Ovary (tissue), 9 donors: ENCODE measurements around the gene PKN3. TPM values are rescaled to one million over a fixed set of nuclear protein-coding genes. Genes with fewer than 3 reads are reported as not detected.
A peak's percentile ranks its signal among the peaks of the same experiment; 100 is the strongest.
"Not testable (repeated sequence)": the region's sequence is repeated elsewhere in the genome, so short reads cannot be mapped to it uniquely, and the experiment has no call there.

ENCODE experiments used
- DNase-seq, 5 donors: peaks; one replicate each; pipeline ENCODE4 v3.0.0-alpha.2; 2019 to 2020
- H3K27ac ChIP-seq, 2 donors: fragments of 200-600 bp; one replicate each; pipeline versions ENCODE4 v1.5.1 to v1.8.0; 2019 to 2022
- H3K27me3 ChIP-seq: fragments of 200-600 bp; one replicate; pipeline ENCODE4 v1.8.0; 2022
- H3K36me3 ChIP-seq: fragments of 200-600 bp; sonication (generic); one replicate; pipeline ENCODE4 v1.5.1; 2019
- H3K4me1 ChIP-seq: one replicate; pipeline ENCODE4 v1.8.1; 2013; ENCODE audit warnings: mild to moderate bottlenecking, moderate library complexity; ENCODE audit not compliant: insufficient read depth
- H3K4me3 ChIP-seq: fragments of 200-600 bp; sonication (generic); one replicate; pipeline ENCODE4 v1.5.1; 2017
- H3K9me3 ChIP-seq, 2 donors: fragments of 200-600 bp in 1 of 2; sonication (generic) in 1 of 2; one replicate each; pipeline versions ENCODE4 v1.5.1 to v1.8.1; 2013 to 2019; ENCODE audit warnings: mild to moderate bottlenecking in 1 of 2, moderate library complexity in 1 of 2
- EP300 ChIP-seq: sonication (generic); formaldehyde crosslinking; IDR thresholded peaks from one replicate; pipeline ENCODE4 v1.6.1; 2017; ENCODE audit warnings: antibody characterized with exemption
- POLR2A ChIP-seq: fragments of 450-650 bp; IDR thresholded peaks from one replicate; pipeline ENCODE4 v1.6.1; 2017; ENCODE audit warnings: antibody characterized with exemption, mild to moderate bottlenecking, moderate library complexity
- WGBS, 3 donors: extraction: QIAGEN DNeasy Blood & Tissue Kit in 1 of 3; methylation state at CpG; one replicate each; pipeline versions ENCODE4 v1.1.5 to v1.1.7; 2013 to 2017; 5-methylcytosine and 5-hydroxymethylcytosine counted together
- intact Hi-C, 4 donors: fragments of 100-400 bp; cut with DNase I; formaldehyde crosslinking; loops; one replicate each; pipeline versions ENCODE4 v1.11.0 to v1.15.1; 2022 to 2023
- polyA plus RNA-seq, 2 donors: library from polyadenylated mRNA; stranded (reverse); fragments of 200-250 nt in 1 of 2; fragments of 350-450 nt in 1 of 2; fragmentation: Illumina TruSeq in 1 of 2; extraction: RNeasy Lipid Tissue Mini Kit (QIAGEN cat#74804) in 1 of 2; gene quantifications; one replicate each; pipeline ENCODE4 v1.2.3, GENCODE V29; 2013 to 2014
- total RNA-seq, 7 donors: library from RNA; depleted of rRNA in 2 of 7; stranded (reverse); fragments of >200 nt in 2 of 7; fragmentation: NEBNext Ultra II Directional in 3 of 7; extraction: Animal tissue kit (Norgen Biotek cat#: 25700) in 3 of 7; gene quantifications; one replicate each; pipeline versions ENCODE4 v1.1.0 to v1.2.4, GENCODE V29; 2016 to 2023
- TF ChIP-seq, protein P1 (sequence below), 3 donors: fragments of 450-650 bp in 2 of 3; fragments of 200-600 bp in 1 of 3; IDR thresholded peaks; one replicate each; pipeline versions ENCODE4 v1.5.1 to v1.8.0; 2016 to 2022; ENCODE audit warnings: antibody characterized with exemption in 3 of 3, mild to moderate bottlenecking in 1 of 3
- donor health status: DM: no; HTN: no; CAD: no; lungs with moderate emphysema.
- donor health status: DM: no; HTN: no; CAD: no.
- donor health status: Bipolar disorder and iron deficiency.
- donor health status: DM: yes; HTN: yes; CAD: no.
- donor health status: DM: no; HTN: no; CAD: no.
- donor health status: DM: yes; HTN: yes; CAD: no.

Gene PKN3
- total and polyA plus RNA-seq, 9 donors = 1.3 to 7.6 (median 4.2) TPM

DNA sequence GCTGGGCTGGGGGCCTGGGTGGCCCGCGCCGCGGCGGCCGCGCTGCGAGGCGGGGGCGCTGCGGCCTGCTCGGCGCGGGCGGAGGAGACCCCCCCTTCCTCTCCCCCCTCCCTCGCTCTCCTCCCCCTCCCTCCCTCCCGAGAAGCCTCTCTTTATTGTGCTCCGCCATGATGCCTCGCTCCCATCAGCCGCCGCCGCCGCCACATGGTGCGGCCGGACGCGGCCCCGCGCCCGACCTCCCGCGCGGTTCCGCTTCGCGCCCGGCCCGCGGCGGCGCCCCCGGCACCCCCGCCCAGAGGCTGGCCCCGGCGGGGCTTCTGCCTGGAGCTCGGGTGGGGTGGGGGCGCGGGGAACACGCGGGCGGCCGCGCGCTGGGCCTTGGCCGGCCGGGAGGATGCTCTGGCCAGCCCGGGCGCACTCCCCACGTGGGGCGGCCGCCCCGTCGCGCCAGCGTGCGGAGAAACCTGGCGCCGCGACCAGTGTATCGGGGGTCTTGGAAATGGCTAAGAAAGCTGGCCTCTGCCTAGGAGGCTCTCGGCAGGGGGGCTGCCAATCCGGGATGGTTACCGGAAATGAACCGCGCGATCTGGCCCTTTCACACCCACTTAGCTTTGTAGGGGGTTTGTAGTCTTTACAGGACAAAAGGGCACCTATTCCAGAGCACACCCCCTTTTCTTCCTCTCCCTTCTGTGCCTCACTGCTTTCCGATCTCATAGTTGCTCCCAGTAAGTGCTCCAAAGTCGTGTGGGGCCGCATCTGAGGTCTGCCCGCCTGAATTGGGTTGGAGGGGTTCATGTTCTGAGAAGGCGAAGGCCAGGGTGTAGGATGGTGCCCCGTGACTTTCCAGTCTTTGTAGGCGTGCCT is 12.3 kb upstream of the PKN3 start:
- no peaks in the 10 kb centered on the region for H3K36me3 ChIP-seq
- peak; percentile 50 to 64 (median 61) for DNase-seq
- H3K27ac ChIP-seq = peak overlapping the region in 1 of 2 donors; percentile 26
- TF ChIP-seq, protein P1, sequence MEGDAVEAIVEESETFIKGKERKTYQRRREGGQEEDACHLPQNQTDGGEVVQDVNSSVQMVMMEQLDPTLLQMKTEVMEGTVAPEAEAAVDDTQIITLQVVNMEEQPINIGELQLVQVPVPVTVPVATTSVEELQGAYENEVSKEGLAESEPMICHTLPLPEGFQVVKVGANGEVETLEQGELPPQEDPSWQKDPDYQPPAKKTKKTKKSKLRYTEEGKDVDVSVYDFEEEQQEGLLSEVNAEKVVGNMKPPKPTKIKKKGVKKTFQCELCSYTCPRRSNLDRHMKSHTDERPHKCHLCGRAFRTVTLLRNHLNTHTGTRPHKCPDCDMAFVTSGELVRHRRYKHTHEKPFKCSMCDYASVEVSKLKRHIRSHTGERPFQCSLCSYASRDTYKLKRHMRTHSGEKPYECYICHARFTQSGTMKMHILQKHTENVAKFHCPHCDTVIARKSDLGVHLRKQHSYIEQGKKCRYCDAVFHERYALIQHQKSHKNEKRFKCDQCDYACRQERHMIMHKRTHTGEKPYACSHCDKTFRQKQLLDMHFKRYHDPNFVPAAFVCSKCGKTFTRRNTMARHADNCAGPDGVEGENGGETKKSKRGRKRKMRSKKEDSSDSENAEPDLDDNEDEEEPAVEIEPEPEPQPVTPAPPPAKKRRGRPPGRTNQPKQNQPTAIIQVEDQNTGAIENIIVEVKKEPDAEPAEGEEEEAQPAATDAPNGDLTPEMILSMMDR (IDR thresholded peaks at IDR 0.05) = no peak
- no peak for TF ChIP-seq POLR2A
- TF ChIP-seq EP300 = no peak
- intact Hi-C loops = loop anchor here in 2 of 4 donors (2.0 to 5.0 kb wide), 2 partner anchors 53 to 137 kb away; partner anchors contain the start of gene SPTAN1 (in 1 of the 2)
- peaks cover 2% of the 10 kb centered on the region for H3K4me1 ChIP-seq
- no peaks in the 10 kb centered on the region for H3K9me3 ChIP-seq
- peak overlapping the region; percentile 83 for H3K4me3 ChIP-seq
- WGBS, 3 donors = 0 to 1% (median 0%) methylated on average over 57 to 80 of the region's 83 CpGs
- no peaks in the 10 kb centered on the region for H3K27me3 ChIP-seq

DNA sequence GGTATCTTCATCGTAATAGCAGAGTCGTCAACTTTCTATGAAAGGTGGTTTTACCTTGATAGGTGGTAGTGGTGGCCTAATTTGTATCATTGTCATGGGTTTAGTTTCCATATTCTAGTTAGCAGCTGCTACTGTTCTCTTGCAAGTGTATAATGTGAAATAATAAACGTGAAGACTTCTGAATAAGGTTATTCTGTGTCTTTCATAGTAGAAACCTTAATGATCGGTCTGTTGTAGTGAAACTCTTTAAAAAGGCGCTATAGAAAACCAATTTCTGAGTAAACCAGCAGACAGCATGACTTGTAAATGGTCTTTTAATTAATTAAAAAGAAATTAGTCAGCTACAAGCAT is 11.6 kb upstream of the PKN3 start:
- H3K27me3 ChIP-seq = no peaks in the 10 kb centered on the region
- no peaks in the 10 kb centered on the region for H3K36me3 ChIP-seq
- intact Hi-C loops = loop anchor here in 1 of 4 donors (5.0 kb wide), 1 partner anchor 53 kb away; no protein-coding TSS in a partner anchor
- DNase-seq = no peak
- TF ChIP-seq POLR2A (no peak), EP300 (no peak)
- TF ChIP-seq, protein P1 (IDR thresholded peaks at IDR 0.05) = no peak
- H3K9me3 ChIP-seq = no peaks in the 10 kb centered on the region
- 7 to 11% (median 10%) methylated on average over 5 of the region's 5 CpGs for WGBS, 3 donors
- peak overlapping the region; percentile 83 for H3K4me3 ChIP-seq
- H3K4me1 ChIP-seq = peaks cover 2% of the 10 kb centered on the region
- peak overlapping the region in 1 of 2 donors; percentile 26 for H3K27ac ChIP-seq

DNA sequence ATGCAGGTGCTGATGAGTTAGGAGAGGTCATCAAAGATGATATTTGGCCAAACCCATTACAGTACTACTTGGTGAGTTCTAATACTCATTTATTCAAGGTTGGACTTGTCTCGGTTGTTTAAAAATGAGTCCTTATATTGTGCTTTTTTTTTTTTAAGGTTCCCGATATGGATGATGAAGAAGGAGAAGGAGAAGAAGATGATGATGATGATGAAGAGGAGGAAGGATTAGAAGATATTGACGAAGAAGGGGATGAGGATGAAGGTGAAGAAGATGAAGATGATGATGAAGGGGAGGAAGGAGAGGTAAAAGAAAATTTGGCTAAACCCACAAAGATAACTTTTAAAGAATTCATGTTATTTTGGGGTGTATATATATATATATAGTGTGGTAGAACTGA is 8.6 kb upstream of the PKN3 start:
- 70 to 79% (median 72%) methylated on average over 3 of the region's 3 CpGs for WGBS, 3 donors
- not testable (repeated sequence) for H3K27me3 ChIP-seq, H3K27ac ChIP-seq, H3K9me3 ChIP-seq, H3K36me3 ChIP-seq, H3K4me3 ChIP-seq, H3K4me1 ChIP-seq, DNase-seq
- intact Hi-C loops = loop anchor here in 1 of 4 donors (5.0 kb wide), 1 partner anchor 56 kb away; no protein-coding TSS in a partner anchor

- no peak for DNase-seq
- no peaks in the 10 kb centered on the region for H3K27me3 ChIP-seq
- no peaks in the 10 kb centered on the region for H3K9me3 ChIP-seq
- no peaks in the 10 kb centered on the region for H3K36me3 ChIP-seq
- peaks cover 2% of the 10 kb centered on the region for H3K4me1 ChIP-seq
- H3K27ac ChIP-seq = no peak overlapping the region
- H3K4me3 ChIP-seq = no peak overlapping the region
- TF ChIP-seq POLR2A (no peak), EP300 (no peak)
- TF ChIP-seq, protein P1 (IDR thresholded peaks at IDR 0.05) = no peak
- intact Hi-C loops = loop anchor here in 1 of 4 donors (5.0 kb wide), 1 partner anchor 57 kb away; no protein-coding TSS in a partner anchor
- 73 to 81% (median 73%) methylated on average over 6 of the region's 6 CpGs for WGBS, 3 donors
Measured at GRCh38 chr9:128694344-128694743, 8.0 kb upstream of the PKN3 start.
